ENCODE data around the gene RGSL1.
"Not testable (repeated sequence)": the region's sequence is repeated elsewhere in the genome, so short reads cannot be mapped to it uniquely, and the experiment has no call there.

RGSL1 gene

GRCh38 chr1:182447124-182447523, 2.8 kb upstream of the RGSL1 start:
- not testable (repeated sequence) for DNase-seq

- no peak for DNase-seq
These were observed 2.3 kb upstream of the RGSL1 start for GRCh38 chr1:182447660-182448059.

- no peak for DNase-seq
These were observed 3.7 kb downstream of the RGSL1 start for GRCh38 chr1:182453631-182454030.

- DNase-seq = no peak
These were observed 7.9 kb downstream of the RGSL1 start for GRCh38 chr1:182457844-182458243.

GRCh38 chr1:182459949-182460348, 10.0 kb downstream of the RGSL1 start:
- no peak for DNase-seq

- DNase-seq = no peak
These were observed 10.6 kb downstream of the RGSL1 start for GRCh38 chr1:182460550-182460951.

GRCh38 chr1:182473556-182473955, 23.6 kb downstream of the RGSL1 start:
- DNase-seq = no peak

- DNase-seq = no peak
These were observed 26.7 kb downstream of the RGSL1 start for GRCh38 chr1:182476625-182477024.

GRCh38 chr1:182478238-182478637, 28.3 kb downstream of the RGSL1 start:
- no peak for DNase-seq

- no peak for DNase-seq
These were observed 34.1 kb downstream of the RGSL1 start for GRCh38 chr1:182484067-182484466.

- no peak for DNase-seq
These were observed 34.7 kb downstream of the RGSL1 start for GRCh38 chr1:182484531-182485257.

GRCh38 chr1:182485861-182486260, 35.9 kb downstream of the RGSL1 start:
- no peak for DNase-seq

- no peak for DNase-seq
These were observed 38.9 kb downstream of the RGSL1 start for GRCh38 chr1:182488803-182489202.

- DNase-seq = no peak
These were observed 43.1 kb downstream of the RGSL1 start for GRCh38 chr1:182493063-182493462.

- no peak for DNase-seq
These were observed 45.1 kb downstream of the RGSL1 start for GRCh38 chr1:182495002-182495401.

GRCh38 chr1:182495693-182496092, 45.7 kb downstream of the RGSL1 start:
- no peak for DNase-seq

- no peak for DNase-seq
These were observed 57.7 kb downstream of the RGSL1 start for GRCh38 chr1:182507685-182508084.

- no peak for DNase-seq
These were observed 65.6 kb downstream of the RGSL1 start for GRCh38 chr1:182515556-182515955.

- no peak for DNase-seq
These were observed 70.8 kb downstream of the RGSL1 start for GRCh38 chr1:182520736-182521135.

GRCh38 chr1:182525342-182525741, 75.4 kb downstream of the RGSL1 start:
- no peak for DNase-seq

GRCh38 chr1:182527680-182528079, 77.7 kb downstream of the RGSL1 start:
- DNase-seq = no peak

- not testable (repeated sequence) for DNase-seq
These were observed 78.3 kb downstream of the RGSL1 start for GRCh38 chr1:182528206-182528605.

- no peak for DNase-seq
These were observed 84.0 kb downstream of the RGSL1 start for GRCh38 chr1:182533896-182534295.

GRCh38 chr1:182549346-182549745, 99.4 kb downstream of the RGSL1 start:
- DNase-seq = no peak

- no peak for DNase-seq
These were observed 99.9 kb downstream of the RGSL1 start for GRCh38 chr1:182549811-182550210.
